RWPE1 (cell line): Measurements from ENCODE around the gene PHLPP2.

ENCODE experiments used
- CTCF ChIA-PET: fragments of 350-600 bp; sonication (Branson Sonifier 250); formaldehyde crosslinking; extraction: SDS; loops from one replicate; lab custom pipeline; 2021; lab: Yijun Ruan, JAX
- POLR2A ChIA-PET: fragments of 400-600 bp; formaldehyde crosslinking; extraction: SDS; loops from one replicate; lab custom pipeline; 2020; ENCODE audit warnings: antibody characterized with exemption; ENCODE audit not compliant: low non-redundant PET; lab: Yijun Ruan, JAX
- DNase-seq: peaks from one replicate; pipeline ENCODE4 v3.0.0; 2012; ENCODE audit warnings: low spot score
- H3K27ac ChIP-seq: fragments of 450-650 bp; 2 replicates; pipeline ENCODE4 v1.5.1; 2017
- TF ChIP-seq, protein P1 (sequence below): fragments of 450-650 bp; conservative IDR thresholded peaks from 2 replicates; pipeline ENCODE4 v1.5.1; 2017; ENCODE audit warnings: low read depth, mild to moderate bottlenecking

The PHLPP2 gene

DNA sequence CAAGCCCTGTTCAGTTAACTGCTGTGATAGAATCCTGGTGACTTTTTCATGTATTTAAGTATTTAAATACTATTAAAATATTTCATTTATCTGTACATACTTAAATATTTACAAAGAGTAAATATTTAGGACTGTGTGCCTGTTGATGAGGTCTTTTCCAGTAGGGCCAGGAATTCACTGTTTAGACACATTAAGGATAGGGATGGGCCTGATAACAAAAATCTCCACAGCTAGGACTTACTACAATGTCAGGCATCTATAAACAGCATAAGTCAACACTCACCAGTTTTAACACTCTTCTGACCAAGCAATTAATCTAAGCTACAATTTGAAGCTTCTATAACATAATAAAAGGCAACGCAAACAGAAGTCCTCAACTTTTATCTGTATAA is 50.9 kb downstream of the PHLPP2 start:
- H3K27ac ChIP-seq = no peak overlapping the region
- CTCF ChIA-PET = no interaction called here
- no peak for DNase-seq
- POLR2A ChIA-PET = no interaction called here
- TF ChIP-seq, protein P1, sequence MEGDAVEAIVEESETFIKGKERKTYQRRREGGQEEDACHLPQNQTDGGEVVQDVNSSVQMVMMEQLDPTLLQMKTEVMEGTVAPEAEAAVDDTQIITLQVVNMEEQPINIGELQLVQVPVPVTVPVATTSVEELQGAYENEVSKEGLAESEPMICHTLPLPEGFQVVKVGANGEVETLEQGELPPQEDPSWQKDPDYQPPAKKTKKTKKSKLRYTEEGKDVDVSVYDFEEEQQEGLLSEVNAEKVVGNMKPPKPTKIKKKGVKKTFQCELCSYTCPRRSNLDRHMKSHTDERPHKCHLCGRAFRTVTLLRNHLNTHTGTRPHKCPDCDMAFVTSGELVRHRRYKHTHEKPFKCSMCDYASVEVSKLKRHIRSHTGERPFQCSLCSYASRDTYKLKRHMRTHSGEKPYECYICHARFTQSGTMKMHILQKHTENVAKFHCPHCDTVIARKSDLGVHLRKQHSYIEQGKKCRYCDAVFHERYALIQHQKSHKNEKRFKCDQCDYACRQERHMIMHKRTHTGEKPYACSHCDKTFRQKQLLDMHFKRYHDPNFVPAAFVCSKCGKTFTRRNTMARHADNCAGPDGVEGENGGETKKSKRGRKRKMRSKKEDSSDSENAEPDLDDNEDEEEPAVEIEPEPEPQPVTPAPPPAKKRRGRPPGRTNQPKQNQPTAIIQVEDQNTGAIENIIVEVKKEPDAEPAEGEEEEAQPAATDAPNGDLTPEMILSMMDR = no peak

DNA sequence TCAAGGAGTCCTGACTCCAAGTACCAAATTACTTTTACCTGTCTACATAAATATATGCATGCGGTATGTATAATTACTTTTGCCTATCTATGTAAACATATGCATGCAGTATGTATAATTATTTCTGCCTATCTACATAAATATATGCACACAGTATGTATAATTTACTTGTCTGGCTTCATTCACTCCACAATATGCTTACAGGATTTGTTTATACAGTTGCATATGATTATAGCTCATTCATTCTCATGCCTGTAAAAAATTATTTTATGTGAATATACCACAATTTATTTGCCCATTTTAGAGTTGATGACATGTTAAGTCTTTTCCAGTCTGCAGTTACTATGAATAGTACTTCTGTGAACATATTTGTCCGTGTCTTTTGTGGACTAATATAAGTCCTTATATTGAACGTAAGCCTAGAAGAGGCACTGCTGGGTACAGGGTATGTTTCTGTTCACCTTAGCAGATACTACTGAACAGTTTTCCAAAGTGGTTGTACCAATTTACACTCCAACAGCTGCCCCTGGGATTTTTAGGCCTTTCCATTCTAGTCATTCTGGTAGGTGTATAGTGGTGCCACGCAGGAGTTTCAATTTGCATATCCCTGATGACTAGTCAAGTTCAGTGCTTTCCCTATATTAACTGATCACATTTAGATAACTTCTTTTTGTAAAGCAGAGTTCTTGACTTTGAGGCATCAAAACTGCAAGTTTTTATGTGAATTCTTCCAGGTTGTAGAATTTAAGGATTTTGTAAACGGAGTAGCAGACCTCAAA is 51.5 kb downstream of the PHLPP2 start:
- ChIA-PET POLR2A (no interaction called here), CTCF (interaction anchor here (0.6 to 1.0 kb wide), 2 partner anchors 65 to 233 kb away, joined by 5 to 7 read pairs; no protein-coding TSS in a partner anchor)
- no peak for DNase-seq
- TF ChIP-seq, protein P1 = no peak
- no peak overlapping the region for H3K27ac ChIP-seq

DNA sequence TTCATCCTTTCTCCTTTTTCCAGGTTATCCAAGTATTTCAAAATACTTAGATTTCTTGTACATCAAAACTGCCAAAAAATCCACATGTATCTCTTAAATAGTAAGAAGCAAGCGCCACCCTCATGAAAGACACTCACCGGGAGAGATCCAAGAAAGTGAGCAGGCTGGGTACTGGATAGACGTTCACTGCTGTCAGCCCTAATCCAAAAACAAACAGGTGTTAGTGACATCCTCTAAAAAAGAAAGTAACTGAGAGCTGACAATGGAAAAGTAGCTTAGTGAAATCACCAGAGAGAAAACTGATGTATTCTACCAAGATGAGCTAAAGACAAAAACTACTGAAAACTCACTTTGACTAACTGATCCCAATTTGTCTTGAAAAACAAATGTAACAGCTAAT is 52.4 kb downstream of the PHLPP2 start:
- TF ChIP-seq, protein P1 = no peak
- ChIA-PET POLR2A (no interaction called here), CTCF (interaction anchor here (1.0 kb wide), 1 partner anchor 64 kb away, joined by 7 read pairs; no protein-coding TSS in a partner anchor)
- H3K27ac ChIP-seq = no peak overlapping the region
- no peak for DNase-seq

- POLR2A ChIA-PET = no interaction called here
- H3K27ac ChIP-seq = no peak overlapping the region
- CTCF ChIA-PET = interaction anchor here (1.1 kb wide), 1 partner anchor 16 kb away, joined by 5 read pairs; no protein-coding TSS in a partner anchor
These were observed 53.3 kb downstream of the PHLPP2 start for GRCh38 chr16:71671165-71671564.

GRCh38 chr16:71670537-71670936 is 54.0 kb downstream of the PHLPP2 start:
- no peak overlapping the region for H3K27ac ChIP-seq
- DNase-seq = no peak
- CTCF ChIA-PET = interaction anchor here (1.1 kb wide), 1 partner anchor 17 kb away, joined by 5 read pairs; no protein-coding TSS in a partner anchor
- TF ChIP-seq, protein P1 = no peak
- POLR2A ChIA-PET = no interaction called here

More at GRCh38 chr16:71671165-71671564, 53.3 kb downstream of the PHLPP2 start:
- TF ChIP-seq, protein P1 = no peak
- no peak for DNase-seq

GRCh38 chr16:71669926-71670536 is 54.5 kb downstream of the PHLPP2 start:
- ChIA-PET POLR2A (no interaction called here), CTCF (interaction anchor here (0.9 to 1.1 kb wide), 2 partner anchors 18 to 38 kb away, joined by 3 to 5 read pairs; no protein-coding TSS in a partner anchor)
- no peak overlapping the region for H3K27ac ChIP-seq
- DNase-seq = no peak
- TF ChIP-seq, protein P1 = no peak
